IMR-90 (cell line): ENCODE results near the gene LRRC61. TPM values are rescaled to one million over a fixed set of nuclear protein-coding genes. Genes with fewer than 3 reads are reported as not detected.

Source experiments
- ATAC-seq: fragments of 200-7000 bp; cut with Tn5 transposase; 2 replicates; pipeline ENCODE4 v1.9.1; 2020; ENCODE audit warnings: low read depth, mild to moderate bottlenecking, moderate library complexity
- BruUV-seq: library from RNA; stranded (reverse); fragments of 400-500 nt; replicated peaks from 2 replicates; lab custom pipeline; 2021; lab: Mats Ljungman, UMichigan
- CTCF ChIA-PET: fragments of 300-600 bp; formaldehyde crosslinking; extraction: SDS; loops from one replicate; lab custom pipeline; 2021; ENCODE audit warnings: antibody characterized with exemption; lab: Yijun Ruan, JAX
- POLR2A ChIA-PET: fragments of 300-600 bp; sonication (Branson Sonifier 250); formaldehyde crosslinking; loops from one replicate; lab custom pipeline; 2022; ENCODE audit warnings: antibody characterized with exemption; ENCODE audit not compliant: unreplicated experiment; lab: Charles Lee
- DNase-seq: peaks from one replicate; pipeline ENCODE4 v3.0.0; 2013
- H2AFZ ChIP-seq: replicated peaks from 2 replicates; pipeline ENCODE3; 2013; ENCODE audit warnings: low read length, mild to moderate bottlenecking; ENCODE audit not compliant: poor library complexity
- H2AK5ac ChIP-seq: 2 replicates; pipeline ENCODE4 v1.6.1; 2013; ENCODE audit warnings: low read depth, low read length, inconsistent platforms
- H2AK9ac ChIP-seq: replicated peaks from 2 replicates; pipeline ENCODE3; 2013; ENCODE audit warnings: mild to moderate bottlenecking, low read depth, low read length, moderate library complexity; ENCODE audit not compliant: poor library complexity
- H2BK120ac ChIP-seq: 2 replicates; pipeline ENCODE4 v1.6.1; 2013; ENCODE audit warnings: low read depth, low read length, inconsistent platforms
- H2BK15ac ChIP-seq: 3 replicates; pipeline ENCODE4 v1.6.1; 2013; ENCODE audit warnings: low read depth, low read length, inconsistent platforms
- H2BK20ac ChIP-seq: 2 replicates; pipeline ENCODE4 v1.6.1; 2013; ENCODE audit warnings: low read depth, mild to moderate bottlenecking, inconsistent platforms, low read length, moderate library complexity
- H2BK5ac ChIP-seq: 2 replicates; pipeline ENCODE4 v1.6.1; 2013; ENCODE audit warnings: mild to moderate bottlenecking, low read depth, low read length, inconsistent platforms; ENCODE audit not compliant: poor library complexity, severe bottlenecking
- H3K14ac ChIP-seq: replicated peaks from 2 replicates; pipeline ENCODE4 v1.6.1; 2013; ENCODE audit warnings: low read depth, low read length, inconsistent platforms
- H3K18ac ChIP-seq: 2 replicates; pipeline ENCODE4 v1.6.1; 2013; ENCODE audit warnings: low read depth, low read length, control low read depth
- H3K23ac ChIP-seq: 2 replicates; pipeline ENCODE4 v1.6.1; 2013; ENCODE audit warnings: low read depth, low read length, inconsistent platforms
- H3K27ac ChIP-seq: 2 replicates; pipeline ENCODE4 v1.5.1; 2013; ENCODE audit warnings: mild to moderate bottlenecking, control low read depth, low read length; ENCODE audit not compliant: insufficient read depth
- H3K27me3 ChIP-seq: 2 replicates; pipeline ENCODE4 v1.6.1; 2013; ENCODE audit warnings: low read length; ENCODE audit not compliant: control insufficient read depth, insufficient read depth
- H3K36me3 ChIP-seq: 2 replicates; pipeline ENCODE4 v1.6.1; 2013; ENCODE audit warnings: low read length, mixed read lengths; ENCODE audit not compliant: control insufficient read depth, insufficient read depth
- H3K4ac ChIP-seq: 2 replicates; pipeline ENCODE4 v1.6.1; 2013; ENCODE audit warnings: low read depth, low read length, inconsistent platforms
- H3K4me1 ChIP-seq: 2 replicates; pipeline ENCODE4 v1.6.1; 2013; ENCODE audit warnings: low read length, mixed read lengths; ENCODE audit not compliant: control insufficient read depth, insufficient read depth
- H3K4me2 ChIP-seq: 2 replicates; pipeline ENCODE4 v1.6.1; 2013; ENCODE audit warnings: low read depth, mild to moderate bottlenecking, control low read depth, low read length, moderate library complexity
- H3K4me3 ChIP-seq: 2 replicates; pipeline ENCODE4 v1.5.1; 2013; ENCODE audit warnings: low read depth, mild to moderate bottlenecking, control low read depth, low read length, moderate library complexity; ENCODE audit not compliant: insufficient read depth
- H3K56ac ChIP-seq: 2 replicates; pipeline ENCODE4 v1.6.1; 2013; ENCODE audit warnings: low read length, inconsistent platforms; ENCODE audit not compliant: insufficient read depth; ENCODE audit errors: extremely low read depth
- H3K79me1 ChIP-seq, 2 experiments: 2 replicates each; pipeline ENCODE4 v1.6.1; 2013; ENCODE audit warnings: low read length in 2 of 2, inconsistent platforms in 1 of 2, low read depth in 1 of 2
- H3K9ac ChIP-seq: 2 replicates; pipeline ENCODE4 v1.6.1; 2013; ENCODE audit warnings: low read depth, low read length, control low read depth
- H3K9me1 ChIP-seq: 2 replicates; pipeline ENCODE4 v1.6.1; 2013; ENCODE audit warnings: low read length, inconsistent platforms; ENCODE audit not compliant: insufficient read depth
- H3K9me3 ChIP-seq: 2 replicates; pipeline ENCODE4 v1.6.1; 2013; ENCODE audit warnings: low read length; ENCODE audit not compliant: control insufficient read depth, insufficient read depth
- H4K20me1 ChIP-seq: 2 replicates; pipeline ENCODE4 v1.6.1; 2013; ENCODE audit warnings: low read length, inconsistent platforms; ENCODE audit not compliant: insufficient read depth
- H4K5ac ChIP-seq: 2 replicates; pipeline ENCODE4 v1.6.1; 2013; ENCODE audit warnings: mild to moderate bottlenecking, low read depth, low read length, control low read depth
- H4K8ac ChIP-seq, 2 experiments: 2 replicates each; pipeline ENCODE4 v1.6.1; 2013; ENCODE audit warnings: low read depth in 2 of 2, low read length in 2 of 2, control low read depth in 1 of 2, inconsistent platforms in 1 of 2
- H4K91ac ChIP-seq: 2 replicates; pipeline ENCODE4 v1.6.1; 2013; ENCODE audit warnings: low read depth, low read length, inconsistent platforms; ENCODE audit not compliant: insufficient read depth
- CEBPB ChIP-seq: IDR thresholded peaks from 2 replicates; pipeline ENCODE4 v1.6.1; 2012; ENCODE audit warnings: low read depth, low read length, improper control_type of control experiment
- CHD1 ChIP-seq: IDR thresholded peaks from 2 replicates; pipeline ENCODE4 v1.6.1; 2012; ENCODE audit warnings: low read depth, low read length, improper control_type of control experiment
- CTCF ChIP-seq: conservative IDR thresholded peaks from 2 replicates; pipeline ENCODE4 v1.5.1; 2012; ENCODE audit warnings: mild to moderate bottlenecking, low read depth, low read length, improper control_type of control experiment
- ELK1 ChIP-seq: fragments of 150-350 bp; IDR thresholded peaks from 2 replicates; pipeline ENCODE4 v1.6.1; 2016; ENCODE audit warnings: low read depth, mild to moderate bottlenecking, low read length, moderate library complexity, borderline replicate concordance
- FOS ChIP-seq: fragments of 150-350 bp; IDR thresholded peaks from 2 replicates; pipeline ENCODE4 v1.6.1; 2016; ENCODE audit warnings: low read depth, low read length
- MAZ ChIP-seq: IDR thresholded peaks from 2 replicates; pipeline ENCODE4 v1.6.1; 2012; ENCODE audit warnings: low read depth, mild to moderate bottlenecking, low read length, improper control_type of control experiment, moderate library complexity, borderline replicate concordance
- NFE2L2 ChIP-seq: fragments of 150-350 bp; IDR thresholded peaks from 2 replicates; pipeline ENCODE4 v1.6.1; 2016; ENCODE audit warnings: low read depth, mild to moderate bottlenecking, low read length
- POLR2A ChIP-seq: IDR thresholded peaks from 2 replicates; pipeline ENCODE4 v1.6.1; 2012; ENCODE audit warnings: mild to moderate bottlenecking, low read depth, low read length
- RAD21 ChIP-seq: IDR thresholded peaks from 2 replicates; pipeline ENCODE4 v1.6.1; 2012; ENCODE audit warnings: low read length, improper control_type of control experiment
- RCOR1 ChIP-seq: IDR thresholded peaks from 2 replicates; pipeline ENCODE4 v1.6.1; 2012; ENCODE audit warnings: mild to moderate bottlenecking, low read length, improper control_type of control experiment; ENCODE audit not compliant: insufficient replicate concordance
- RFX5 ChIP-seq: IDR thresholded peaks from 2 replicates; pipeline ENCODE4 v1.8.0; 2012; ENCODE audit warnings: low read depth, mild to moderate bottlenecking, low read length, moderate library complexity
- SMC3 ChIP-seq: fragments of 150-350 bp; IDR thresholded peaks from 2 replicates; pipeline ENCODE4 v1.6.1; 2016; ENCODE audit warnings: low read depth, mild to moderate bottlenecking, antibody characterized with exemption, low read length, moderate library complexity
- USF2 ChIP-seq: fragments of 150-350 bp; IDR thresholded peaks from 2 replicates; pipeline ENCODE4 v1.6.1; 2017; ENCODE audit warnings: mild to moderate bottlenecking, antibody characterized with exemption, low read length, low read depth
- WGBS, 2 experiments: methylation state at CpG; one replicate each; pipeline versions ENCODE4 v1.1.5 to v1.1.7; 2013; ENCODE audit warnings: missing lambda C conversion rate in 2 of 2; ENCODE audit not compliant: insufficient read length in 1 of 2; ENCODE audit errors: extremely low coverage in 2 of 2; 5-methylcytosine and 5-hydroxymethylcytosine counted together
- dilution Hi-C: fragments of 300-500 bp; cut with HindIII; formaldehyde crosslinking; loops from one replicate; pipeline ENCODE4 v1.14.3; 2018; ENCODE audit warnings: low sequenced_read_pairs; ENCODE audit not compliant: unreplicated experiment
- in situ Hi-C: fragments of 300-500 bp; cut with MboI; formaldehyde crosslinking; loops from 3 replicates; pipeline ENCODE4 v1.14.3; 2019; ENCODE audit warnings: low sequenced_read_pairs, inconsistent platforms, mixed read lengths
- intact Hi-C: fragments of 100-400 bp; cut with micrococcal nuclease; formaldehyde crosslinking; loops from 2 replicates; pipeline ENCODE4 v1.10.0; 2022
- polyA plus RNA-seq, 3 experiments: library from polyadenylated mRNA; depleted of rRNA; stranded (reverse); fragments of >200 nt; gene quantifications; 2 replicates each; pipeline ENCODE4 v1.2.3, GENCODE V29; 2012; ENCODE audit warnings: low replicate concordance in 1 of 3
- total RNA-seq: library from RNA; depleted of rRNA; stranded (reverse); fragments of >200 nt; gene quantifications from 2 replicates; pipeline ENCODE4 v1.2.3, GENCODE V29; 2012

The LRRC61 gene
- total and polyA plus RNA-seq, 2 of the 4 experiments (the other 2 are of a cell fraction), result 0.07 TPM; not detected in 1

GRCh38 chr7:150351587-150352194, 28.5 kb downstream of the LRRC61 start:
- 0 out of 2 replicates have a peak, but pooled peaks have one; percentile 24 for ATAC-seq
- no peak overlapping the region for H3K27ac ChIP-seq
- no CpG with 5 or more reads among the region's 8 CpGs for WGBS, 2 experiments
- no peak overlapping the region for H3K23ac ChIP-seq
- H3K36me3 ChIP-seq, result no peaks in the 10 kb centered on the region
- no peak overlapping the region for H2BK5ac ChIP-seq
- peaks cover 3% of the 10 kb centered on the region for H3K27me3 ChIP-seq
- H3K14ac ChIP-seq, result no peak overlapping the region
- H3K9me1 ChIP-seq, result no peaks in the 10 kb centered on the region
- CTCF ChIA-PET, result no interaction called here
- no peak overlapping the region for H2AK9ac ChIP-seq
- no peak overlapping the region for H4K5ac ChIP-seq
- H3K4me3 ChIP-seq, result no peak overlapping the region
- no peak overlapping the region for H2AFZ ChIP-seq
- no peak overlapping the region for H3K18ac ChIP-seq
- no peak overlapping the region for H2BK120ac ChIP-seq
- no peaks in the 10 kb centered on the region; the same call in 1 of the 2 replicates for H3K4me1 ChIP-seq
- dilution Hi-C loops (no loop called here), intact Hi-C loops (no loop called here), in situ Hi-C loops (no loop called here)
- BruUV-seq, result no TSS peak
- H2AK5ac ChIP-seq, result no peak overlapping the region
- no peak overlapping the region for H3K9ac ChIP-seq
- H3K79me1 ChIP-seq, result no peaks in the 10 kb centered on the region
- no peak overlapping the region for H4K8ac ChIP-seq
- no peak overlapping the region for H2BK20ac ChIP-seq
- DNase-seq, result peak; percentile 25
- no peak for TF ChIP-seq RFX5
- no peak for TF ChIP-seq USF2
- no peak for TF ChIP-seq SMC3
- no peak for TF ChIP-seq ELK1
- no peak for TF ChIP-seq NFE2L2
- TF ChIP-seq MAZ, result no peak
- no peak for TF ChIP-seq CEBPB
- TF ChIP-seq FOS, result no peak
- TF ChIP-seq CTCF, result no peak
- TF ChIP-seq CHD1, result no peak
- no peak for TF ChIP-seq RAD21
- no peak for TF ChIP-seq RCOR1
- no peak for TF ChIP-seq POLR2A
- peaks cover 3% of the 10 kb centered on the region; the same call in 1 of the 2 replicates for H3K9me3 ChIP-seq
- no peak overlapping the region for H3K4ac ChIP-seq
- H2BK15ac ChIP-seq, result no peak overlapping the region
- POLR2A ChIA-PET, result no interaction called here
- H4K91ac ChIP-seq, result no peak overlapping the region
- no peaks in the 10 kb centered on the region for H4K20me1 ChIP-seq
- H3K4me2 ChIP-seq, result no peak overlapping the region
- H3K56ac ChIP-seq, result no peak overlapping the region
